Skeletal muscle satellite cell (primary cell): Measurements from ENCODE around the gene PDE4C.

Source experiments
- H3K27me3 ChIP-seq: 2 replicates; pipeline ENCODE4 v1.7.0; 2013; ENCODE audit warnings: low read length; ENCODE audit not compliant: control insufficient read depth, insufficient read depth
- H3K36me3 ChIP-seq: 2 replicates; pipeline ENCODE4 v1.7.0; 2013; ENCODE audit warnings: mild to moderate bottlenecking, control low read depth, low read length; ENCODE audit not compliant: insufficient read depth
- H3K4me1 ChIP-seq: 2 replicates; pipeline ENCODE4 v1.7.0; 2013; ENCODE audit warnings: low read length; ENCODE audit not compliant: control insufficient read depth, insufficient read depth
- H3K4me2 ChIP-seq: 2 replicates; pipeline ENCODE4 v1.7.0; 2013; ENCODE audit warnings: mild to moderate bottlenecking, low read length
- H3K4me3 ChIP-seq: 2 replicates; pipeline ENCODE4 v1.7.0; 2013; ENCODE audit warnings: low read length
- H3K9ac ChIP-seq: 2 replicates; pipeline ENCODE4 v1.7.0; 2013; ENCODE audit warnings: mild to moderate bottlenecking, low read depth, low read length, moderate library complexity
- H3K9me3 ChIP-seq: replicated peaks from 2 replicates; pipeline ENCODE4 v1.7.0; 2013; ENCODE audit warnings: mild to moderate bottlenecking, control low read depth, low read length

PDE4C gene

GRCh38 chr19:18252370-18252717 lies 26.1 kb upstream of the PDE4C start:
- Histone ChIP-seq H3K9ac (no peak overlapping the region), H3K4me1 (no peaks in the 10 kb centered on the region), H3K36me3 (no peaks in the 10 kb centered on the region), H3K4me2 (no peak overlapping the region), H3K27me3 (peaks cover 41% of the 10 kb centered on the region), H3K4me3 (no peak overlapping the region), H3K9me3 (no peaks in the 10 kb centered on the region)

DNA sequence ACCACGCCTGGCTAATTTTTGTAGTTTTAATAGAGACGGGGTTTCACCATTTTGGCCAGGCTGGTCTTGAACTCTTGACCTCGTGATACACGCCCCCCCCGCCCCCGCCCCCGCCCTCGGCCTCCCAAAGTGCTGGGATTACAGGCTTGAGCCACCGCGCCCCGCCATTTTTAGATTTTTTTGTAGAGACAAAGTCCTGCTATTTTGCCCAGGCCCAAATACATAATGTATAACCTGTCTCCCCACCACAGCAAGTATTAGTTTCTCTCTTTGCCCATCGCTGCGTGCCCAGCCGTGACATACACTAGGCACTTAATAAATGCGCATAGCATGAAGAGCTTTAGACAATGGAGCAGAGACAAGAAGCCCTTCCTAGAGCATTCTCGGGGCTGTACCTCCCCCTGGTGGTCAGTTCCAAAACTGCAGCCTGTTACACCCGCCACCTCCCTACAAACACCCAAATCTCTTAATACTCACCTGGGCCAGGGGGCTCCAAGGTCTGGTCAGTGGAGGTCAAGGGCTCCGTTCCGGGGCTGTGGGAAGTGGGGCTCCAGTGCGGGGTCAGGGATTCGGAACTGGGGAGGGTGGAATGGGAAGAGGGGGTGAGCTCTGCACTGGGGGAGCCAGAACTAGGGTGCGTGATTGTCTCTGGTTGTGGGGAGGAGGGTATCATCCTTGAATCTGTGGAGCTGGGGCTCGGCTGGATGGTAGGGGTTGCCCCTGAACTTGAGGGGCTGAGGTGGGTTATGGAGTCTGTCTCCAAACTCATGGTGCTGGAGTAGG lies 25.5 kb upstream of the PDE4C start:
- Histone ChIP-seq H3K36me3 (no peaks in the 10 kb centered on the region), H3K27me3 (peaks cover 36% of the 10 kb centered on the region), H3K4me3 (no peak overlapping the region), H3K9me3 (no peaks in the 10 kb centered on the region), H3K4me1 (no peaks in the 10 kb centered on the region), H3K9ac (no peak overlapping the region), H3K4me2 (no peak overlapping the region)

- Histone ChIP-seq H3K9me3 (no peaks in the 10 kb centered on the region), H3K9ac (no peak overlapping the region), H3K36me3 (no peaks in the 10 kb centered on the region), H3K4me3 (no peak overlapping the region), H3K4me1 (no peaks in the 10 kb centered on the region), H3K27me3 (peaks cover 23% of the 10 kb centered on the region), H3K4me2 (no peak overlapping the region)
Measured at GRCh38 chr19:18249834-18250233, 23.6 kb upstream of the PDE4C start.

- Histone ChIP-seq H3K4me1 (no peaks in the 10 kb centered on the region), H3K27me3 (peaks cover 5% of the 10 kb centered on the region), H3K9me3 (no peaks in the 10 kb centered on the region), H3K36me3 (no peaks in the 10 kb centered on the region), H3K4me2 (no peak overlapping the region), H3K9ac (no peak overlapping the region), H3K4me3 (no peak overlapping the region)
Measured at GRCh38 chr19:18245297-18245696, 19.1 kb upstream of the PDE4C start.

GRCh38 chr19:18239303-18239702 lies 13.1 kb upstream of the PDE4C start:
- Histone ChIP-seq H3K9me3 (no peaks in the 10 kb centered on the region), H3K4me1 (no peaks in the 10 kb centered on the region), H3K36me3 (no peaks in the 10 kb centered on the region), H3K27me3 (peaks cover 27% of the 10 kb centered on the region), H3K4me2 (no peak overlapping the region), H3K4me3 (no peak overlapping the region), H3K9ac (no peak overlapping the region)

- H3K4me1 ChIP-seq: no peaks in the 10 kb centered on the region
- no peaks in the 10 kb centered on the region for H3K9me3 ChIP-seq
- H3K4me3 ChIP-seq: no peak overlapping the region
- H3K4me2 ChIP-seq: no peak overlapping the region
- H3K9ac ChIP-seq: no peak overlapping the region
- H3K36me3 ChIP-seq: no peaks in the 10 kb centered on the region
- H3K27me3 ChIP-seq: peaks cover 45% of the 10 kb centered on the region
Measured at GRCh38 chr19:18234194-18234593, 8.0 kb upstream of the PDE4C start.

- Histone ChIP-seq H3K9ac (no peak overlapping the region), H3K4me3 (no peak overlapping the region), H3K4me1 (no peaks in the 10 kb centered on the region), H3K9me3 (no peaks in the 10 kb centered on the region), H3K4me2 (no peak overlapping the region), H3K27me3 (peaks cover 42% of the 10 kb centered on the region), H3K36me3 (no peaks in the 10 kb centered on the region)
Measured at GRCh38 chr19:18233224-18233825, 7.1 kb upstream of the PDE4C start.

DNA sequence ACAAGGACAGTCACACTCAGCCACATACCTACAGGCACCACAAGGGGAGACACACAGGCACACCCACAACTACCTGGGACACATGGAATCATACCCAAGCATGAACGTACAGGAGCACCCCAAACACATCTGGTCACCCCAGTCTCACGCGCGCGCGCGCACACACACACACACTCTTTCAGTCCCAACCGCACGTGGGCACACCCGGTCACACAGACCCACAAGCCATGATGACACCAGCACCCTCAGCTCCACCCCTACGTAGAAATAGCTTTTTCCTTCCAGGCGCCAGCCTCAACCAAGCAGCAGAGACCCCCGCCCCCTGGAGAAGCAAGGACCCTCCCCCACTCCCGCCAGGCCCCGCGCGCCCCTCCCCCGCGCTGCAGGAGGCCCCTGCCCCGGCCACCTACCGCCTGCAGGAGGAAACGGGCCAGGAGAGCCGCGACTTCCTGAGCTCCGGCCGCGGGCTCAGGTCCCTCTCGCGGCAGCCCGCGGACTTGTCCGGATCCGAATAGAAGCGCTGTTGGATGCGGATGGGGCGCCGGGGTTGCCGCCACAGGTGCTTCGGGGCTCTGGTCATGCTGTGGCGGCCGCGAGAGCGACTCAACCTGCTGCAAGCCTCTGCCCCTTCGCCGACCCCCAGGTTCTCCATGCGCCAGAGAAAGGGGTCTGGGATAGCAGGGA lies 6.4 kb upstream of the PDE4C start:
- Histone ChIP-seq H3K27me3 (peaks cover 47% of the 10 kb centered on the region), H3K4me1 (no peaks in the 10 kb centered on the region), H3K4me3 (no peak overlapping the region), H3K9ac (no peak overlapping the region), H3K36me3 (no peaks in the 10 kb centered on the region), H3K9me3 (no peaks in the 10 kb centered on the region), H3K4me2 (no peak overlapping the region)

DNA sequence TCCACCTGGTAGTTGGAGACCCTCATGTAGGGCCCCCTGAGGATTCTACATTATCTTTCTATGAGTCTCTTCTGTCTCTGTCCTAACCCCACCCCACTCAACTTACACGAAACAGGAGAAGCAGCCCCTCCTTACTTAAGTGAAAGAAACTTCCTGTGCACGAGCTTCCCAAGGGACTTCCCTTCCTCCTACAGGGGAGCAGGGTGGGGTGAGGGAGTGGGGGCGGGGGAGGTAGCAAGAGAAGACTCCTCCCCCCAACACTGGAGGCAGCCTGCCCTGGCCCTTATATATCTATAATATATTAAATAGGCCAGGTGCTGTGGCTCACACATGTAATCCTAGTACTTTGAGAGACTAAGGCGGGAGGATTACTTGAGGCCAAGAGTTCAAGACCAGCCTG lies 5.5 kb upstream of the PDE4C start:
- Histone ChIP-seq H3K36me3 (no peaks in the 10 kb centered on the region), H3K9me3 (no peaks in the 10 kb centered on the region), H3K27me3 (peaks cover 54% of the 10 kb centered on the region), H3K4me3 (no peak overlapping the region), H3K4me1 (no peaks in the 10 kb centered on the region), H3K4me2 (no peak overlapping the region), H3K9ac (no peak overlapping the region)

- H3K9ac ChIP-seq: no peak overlapping the region
- H3K36me3 ChIP-seq: no peaks in the 10 kb centered on the region
- H3K4me3 ChIP-seq: no peak overlapping the region
- H3K9me3 ChIP-seq: no peaks in the 10 kb centered on the region
- no peaks in the 10 kb centered on the region for H3K4me1 ChIP-seq
- no peak overlapping the region for H3K4me2 ChIP-seq
- peaks cover 53% of the 10 kb centered on the region for H3K27me3 ChIP-seq
Measured at GRCh38 chr19:18230941-18231734, 4.9 kb upstream of the PDE4C start.

GRCh38 chr19:18229915-18230314 lies 3.7 kb upstream of the PDE4C start:
- peaks cover 60% of the 10 kb centered on the region for H3K27me3 ChIP-seq
- peaks cover 9% of the 10 kb centered on the region for H3K4me1 ChIP-seq
- no peak overlapping the region for H3K4me3 ChIP-seq
- H3K9me3 ChIP-seq: no peaks in the 10 kb centered on the region
- H3K9ac ChIP-seq: no peak overlapping the region
- H3K36me3 ChIP-seq: no peaks in the 10 kb centered on the region
- no peak overlapping the region for H3K4me2 ChIP-seq
